H9 (cell line): Measurements from ENCODE around the gene FNDC3B. TPM values are rescaled to one million over a fixed set of nuclear protein-coding genes. Genes with fewer than 3 reads are reported as not detected.

ENCODE experiments used
- DNase-seq: peaks from one replicate; pipeline ENCODE4 v3.0.0-alpha.2; 2017
- H2AFZ ChIP-seq: one replicate; pipeline ENCODE4 v1.6.1; 2013; ENCODE audit warnings: mild to moderate bottlenecking, low read length, control low read depth, moderate library complexity
- H2AK5ac ChIP-seq: 2 replicates; pipeline ENCODE4 v1.6.1; 2013; ENCODE audit warnings: low read length, control low read depth, mixed read lengths; ENCODE audit not compliant: insufficient read length
- H2BK120ac ChIP-seq: one replicate; pipeline ENCODE4 v1.6.1; 2013; ENCODE audit warnings: low read depth, mild to moderate bottlenecking, low read length, control low read depth, inconsistent platforms; ENCODE audit not compliant: poor library complexity, severe bottlenecking
- H2BK12ac ChIP-seq: 2 replicates; pipeline ENCODE4 v1.6.1; 2013; ENCODE audit warnings: low read length, control low read depth, mixed read lengths, low read depth; ENCODE audit not compliant: insufficient read length
- H2BK15ac ChIP-seq: 2 replicates; pipeline ENCODE4 v1.6.1; 2013; ENCODE audit warnings: low read depth, low read length, control low read depth
- H2BK20ac ChIP-seq: one replicate; pipeline ENCODE4 v1.6.1; 2013; ENCODE audit warnings: low read depth, mild to moderate bottlenecking, low read length, control low read depth, inconsistent platforms; ENCODE audit not compliant: poor library complexity, severe bottlenecking
- H2BK5ac ChIP-seq: 2 replicates; pipeline ENCODE4 v1.6.1; 2013; ENCODE audit warnings: low read length, control low read depth, mixed read lengths; ENCODE audit not compliant: insufficient read length
- H3K14ac ChIP-seq: 2 replicates; pipeline ENCODE4 v1.6.1; 2013; ENCODE audit warnings: low read length, control low read depth; ENCODE audit not compliant: insufficient read depth
- H3K18ac ChIP-seq: 2 replicates; pipeline ENCODE4 v1.6.1; 2013; ENCODE audit warnings: low read depth, mild to moderate bottlenecking, mixed read lengths, low read length, control low read depth; ENCODE audit not compliant: insufficient read length
- H3K23ac ChIP-seq: 2 replicates; pipeline ENCODE4 v1.6.1; 2013; ENCODE audit warnings: low read length, control low read depth, mixed read lengths, low read depth; ENCODE audit not compliant: insufficient read length
- H3K23me2 ChIP-seq: 2 replicates; pipeline ENCODE4 v1.6.1; 2013; ENCODE audit warnings: low read depth, mild to moderate bottlenecking, mixed read lengths, low read length, control low read depth; ENCODE audit not compliant: insufficient read length, poor library complexity, severe bottlenecking
- H3K27ac ChIP-seq: 2 replicates; pipeline ENCODE4 v1.5.1; 2013; ENCODE audit warnings: low read length, control low read depth, mixed read lengths, low read depth; ENCODE audit not compliant: insufficient read length
- H3K27me3 ChIP-seq: 2 replicates; pipeline ENCODE4 v1.6.1; 2013; ENCODE audit warnings: low read length, control low read depth, inconsistent platforms; ENCODE audit not compliant: insufficient read depth
- H3K4ac ChIP-seq: 2 replicates; pipeline ENCODE4 v1.6.1; 2013; ENCODE audit warnings: low read depth, mild to moderate bottlenecking, control low read depth, inconsistent platforms, low read length, moderate library complexity
- H3K4me1 ChIP-seq: 2 replicates; pipeline ENCODE4 v1.6.1; 2013; ENCODE audit warnings: low read length, control low read depth, inconsistent platforms; ENCODE audit not compliant: insufficient read depth
- H3K4me2 ChIP-seq: 2 replicates; pipeline ENCODE4 v1.6.1; 2013; ENCODE audit warnings: low read length, control low read depth, mixed read lengths; ENCODE audit not compliant: insufficient read length, insufficient read depth
- H3K56ac ChIP-seq: 2 replicates; pipeline ENCODE4 v1.6.1; 2013; ENCODE audit warnings: low read depth, mild to moderate bottlenecking, mixed read lengths, low read length, control low read depth; ENCODE audit not compliant: insufficient read length
- H3K79me1 ChIP-seq: 2 replicates; pipeline ENCODE4 v1.6.1; 2013; ENCODE audit warnings: low read depth, mild to moderate bottlenecking, moderate library complexity, low read length, control low read depth, inconsistent platforms; ENCODE audit not compliant: insufficient read depth, poor library complexity, severe bottlenecking
- H3K79me2 ChIP-seq: 2 replicates; pipeline ENCODE4 v1.6.1; 2013; ENCODE audit warnings: low read length, control low read depth, inconsistent platforms; ENCODE audit not compliant: insufficient read depth
- H3K9ac ChIP-seq: 2 replicates; pipeline ENCODE4 v1.6.1; 2013; ENCODE audit warnings: low read length, control low read depth, mixed read lengths; ENCODE audit not compliant: insufficient read length; ENCODE audit errors: extremely low read depth
- H3K9me3 ChIP-seq: one replicate; pipeline ENCODE4 v1.6.1; 2013; ENCODE audit warnings: low read depth, low read length, inconsistent platforms; ENCODE audit not compliant: control insufficient read depth
- H3T11ph ChIP-seq: one replicate; pipeline ENCODE4 v1.6.1; 2013; ENCODE audit warnings: mild to moderate bottlenecking, low read length, control low read depth, inconsistent platforms
- H4K20me1 ChIP-seq: one replicate; pipeline ENCODE4 v1.6.1; 2013; ENCODE audit not compliant: control insufficient read depth, insufficient read length, insufficient read depth
- H4K5ac ChIP-seq: 2 replicates; pipeline ENCODE4 v1.6.1; 2013; ENCODE audit warnings: low read depth, mild to moderate bottlenecking, mixed read lengths, low read length, control low read depth; ENCODE audit not compliant: insufficient read length
- H4K8ac ChIP-seq: replicated peaks from 2 replicates; pipeline ENCODE4 v1.6.1; 2013; ENCODE audit warnings: low read length, control low read depth, mixed read lengths, low read depth; ENCODE audit not compliant: insufficient read length
- H4K91ac ChIP-seq: 2 replicates; pipeline ENCODE4 v1.6.1; 2013; ENCODE audit warnings: low read depth, mild to moderate bottlenecking, moderate library complexity, mixed read lengths, low read length, control low read depth; ENCODE audit not compliant: insufficient read length
- H3K27ac Mint-ChIP-seq, 3 experiments: 2 replicates in 2 of 3; 3 replicates in 1 of 3; pipeline ENCODE4 v1.8.0; 2020 to 2021; ENCODE audit warnings: mixed read lengths in 3 of 3, mild to moderate bottlenecking in 1 of 3, moderate library complexity in 1 of 3
- H3K27me3 Mint-ChIP-seq: 2 replicates; pipeline ENCODE4 v1.8.0; 2021; ENCODE audit warnings: low read depth, mild to moderate bottlenecking, moderate library complexity, mixed read lengths
- H3K36me3 Mint-ChIP-seq, 3 experiments: 2 replicates in 2 of 3; 3 replicates in 1 of 3; pipeline ENCODE4 v1.8.0; 2020 to 2021; ENCODE audit warnings: low read depth in 3 of 3, mixed read lengths in 3 of 3; ENCODE audit not compliant: insufficient read depth in 1 of 3
- H3K4me1 Mint-ChIP-seq, 2 experiments: 2 replicates each; pipeline ENCODE4 v1.8.0; 2020; ENCODE audit warnings: mixed read lengths in 2 of 2
- H3K4me3 Mint-ChIP-seq, 2 experiments: 2 replicates in 1 of 2; 3 replicates in 1 of 2; pipeline ENCODE4 v1.8.0; 2020 to 2021; ENCODE audit warnings: mild to moderate bottlenecking in 2 of 2, mixed read lengths in 2 of 2, moderate library complexity in 1 of 2
- H3K9me3 Mint-ChIP-seq, 2 experiments: 2 replicates in 1 of 2; 3 replicates in 1 of 2; pipeline ENCODE4 v1.8.0; 2020; ENCODE audit warnings: mild to moderate bottlenecking in 2 of 2, mixed read lengths in 2 of 2, moderate library complexity in 1 of 2
- CTCF ChIP-seq: fragments of 200-600 bp; sonication (generic); conservative IDR thresholded peaks from 3 replicates; pipeline ENCODE4 v1.8.0; 2021; ENCODE audit warnings: antibody characterized with exemption, mild to moderate bottlenecking
- WGBS: extraction: QIAGEN DNeasy Blood & Tissue Kit; methylation state at CpG from one replicate; pipeline ENCODE4 v1.1.7; 2013; ENCODE audit warnings: missing lambda C conversion rate, low lambda C conversion rate, mixed read lengths; ENCODE audit not compliant: insufficient read length; ENCODE audit errors: extremely low coverage; 5-methylcytosine and 5-hydroxymethylcytosine counted together
- total RNA-seq: library from RNA; stranded (reverse); gene quantifications from 2 replicates; pipeline ENCODE4 v1.2.1, GENCODE V29; 2021

Gene FNDC3B
- total RNA-seq, 1 experiment from 2014 or later: 43.8 TPM

- Histone ChIP-seq H3K23ac (no peak overlapping the region), H2BK120ac (no peak overlapping the region), H3K9ac (no peak overlapping the region), H2BK15ac (no peak overlapping the region), H3K79me1 (no peaks in the 10 kb centered on the region), H3K23me2 (no peaks in the 10 kb centered on the region), H4K91ac (no peak overlapping the region), H3K18ac (no peak overlapping the region), H3K4me1 (no peaks in the 10 kb centered on the region), H4K5ac (no peak overlapping the region), H3K79me2 (no peaks in the 10 kb centered on the region), H3K56ac (no peak overlapping the region), H3K4me2 (no peak overlapping the region), H4K8ac (no peak overlapping the region), H3T11ph (no peak overlapping the region), H3K27ac (no peak overlapping the region), H2BK5ac (no peak overlapping the region), H2BK12ac (no peak overlapping the region), H4K20me1 (no peaks in the 10 kb centered on the region), H3K9me3 (no peaks in the 10 kb centered on the region), H2AK5ac (no peak overlapping the region), H2BK20ac (no peak overlapping the region), H3K4ac (no peak overlapping the region), H3K27me3 (no peaks in the 10 kb centered on the region), H2AFZ (no peak overlapping the region), H3K14ac (no peak overlapping the region)
- Mint-ChIP-seq H3K4me1 (no peaks in the 10 kb centered on the region), H3K4me3 (no peak overlapping the region), H3K27ac (no peak overlapping the region), H3K36me3 (peaks cover 16 to 34% (median 28%) of the 10 kb centered on the region in 3 experiments; a peak in 6 of 7 replicates), H3K9me3 (no peaks in the 10 kb centered on the region; a peak in 1 of 5 replicates), H3K27me3 (no peaks in the 10 kb centered on the region)
- no peak for DNase-seq
- TF ChIP-seq CTCF: no peak
- WGBS: no CpG with 5 or more reads among the region's 1 CpG
Observed at GRCh38 chr3:172397716-172398405, 358.5 kb downstream of the FNDC3B start.
